Measurements from ENCODE around the gene LSMEM2.
"Not testable (repeated sequence)": the region's sequence is repeated elsewhere in the genome, so short reads cannot be mapped to it uniquely, and the experiment has no call there.

The LSMEM2 gene

DNA sequence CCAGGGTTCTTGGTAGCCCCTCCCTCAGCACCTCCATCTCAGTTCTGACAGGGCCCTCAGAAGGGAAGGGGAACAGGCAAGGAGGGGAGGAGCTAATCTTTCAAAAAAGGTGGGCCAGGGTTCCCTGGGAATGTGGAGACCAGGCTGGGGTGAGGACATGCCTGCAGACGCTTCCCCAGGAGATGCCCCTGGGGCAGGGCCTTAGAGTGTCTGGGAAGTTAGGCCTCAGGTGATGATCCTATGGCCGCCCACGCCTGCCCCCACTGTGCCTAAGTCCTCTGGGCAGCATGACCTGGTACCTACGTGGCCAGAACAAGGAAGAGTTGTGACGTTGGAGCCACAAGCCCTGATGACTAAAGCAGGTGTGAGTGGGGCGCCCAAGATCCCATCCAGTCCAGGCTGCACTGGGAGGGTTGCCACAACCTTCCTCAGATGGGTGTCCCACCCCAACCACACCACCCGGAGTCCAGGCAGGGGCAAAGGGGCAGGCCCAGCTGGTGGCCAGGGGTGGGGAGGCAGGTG, 13.9 kb upstream of the LSMEM2 start:
- DNase-seq, result no peak
- TF ChIP-seq GATA1 (IDR thresholded peaks at IDR 0.05; ENCODE audit: low read depth, low read length) (no peak), POLR2A (IDR thresholded peaks at IDR 0.05; ENCODE audit: low read length) (no peak)

GRCh38 chr3:50265571-50265970, 13.3 kb upstream of the LSMEM2 start:
- TF ChIP-seq GATA1 (IDR thresholded peaks at IDR 0.05; ENCODE audit: low read depth, low read length) (no peak), POLR2A (IDR thresholded peaks at IDR 0.05; ENCODE audit: low read length) (no peak)
- DNase-seq, result no peak

GRCh38 chr3:50266017-50266416, 12.9 kb upstream of the LSMEM2 start:
- TF ChIP-seq GATA1 (IDR thresholded peaks at IDR 0.05; ENCODE audit: low read depth, low read length) (no peak), POLR2A (IDR thresholded peaks at IDR 0.05; ENCODE audit: low read length) (no peak)
- DNase-seq, result no peak

- no peak for TF ChIP-seq POLR2A (IDR thresholded peaks at IDR 0.05; ENCODE audit: low read length)
- TF ChIP-seq GATA1 (IDR thresholded peaks at IDR 0.05; ENCODE audit: low read depth, low read length), result no peak
- no peak for DNase-seq
These were observed 12.1 kb upstream of the LSMEM2 start for GRCh38 chr3:50266836-50267235.

- no peak for DNase-seq
- TF ChIP-seq POLR2A (IDR thresholded peaks at IDR 0.05; ENCODE audit: low read length), result no peak
- no peak for TF ChIP-seq GATA1 (IDR thresholded peaks at IDR 0.05; ENCODE audit: low read depth, low read length)
These were observed 11.5 kb upstream of the LSMEM2 start for GRCh38 chr3:50267280-50267913.

DNA sequence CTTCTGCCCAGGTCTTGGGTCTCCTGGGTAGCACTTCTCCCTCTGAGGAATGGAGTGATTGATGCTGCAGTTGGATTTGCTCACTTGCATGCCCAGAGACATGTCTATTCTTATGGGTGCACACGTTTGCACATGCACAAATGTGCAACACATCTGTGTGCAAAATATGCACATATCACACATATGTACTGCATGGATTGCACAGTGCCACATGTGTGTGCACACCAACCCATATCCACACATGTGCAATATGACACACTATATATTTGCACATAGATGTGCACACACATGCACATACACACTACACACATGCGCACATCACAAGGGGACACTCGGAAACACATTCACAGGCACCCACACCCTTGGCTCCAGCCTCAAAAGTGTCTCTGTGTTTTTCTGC, 10.6 kb upstream of the LSMEM2 start:
- no peak for DNase-seq
- TF ChIP-seq GATA1 (IDR thresholded peaks at IDR 0.05; ENCODE audit: low read depth, low read length), result no peak
- no peak for TF ChIP-seq POLR2A (IDR thresholded peaks at IDR 0.05; ENCODE audit: low read length)

DNA sequence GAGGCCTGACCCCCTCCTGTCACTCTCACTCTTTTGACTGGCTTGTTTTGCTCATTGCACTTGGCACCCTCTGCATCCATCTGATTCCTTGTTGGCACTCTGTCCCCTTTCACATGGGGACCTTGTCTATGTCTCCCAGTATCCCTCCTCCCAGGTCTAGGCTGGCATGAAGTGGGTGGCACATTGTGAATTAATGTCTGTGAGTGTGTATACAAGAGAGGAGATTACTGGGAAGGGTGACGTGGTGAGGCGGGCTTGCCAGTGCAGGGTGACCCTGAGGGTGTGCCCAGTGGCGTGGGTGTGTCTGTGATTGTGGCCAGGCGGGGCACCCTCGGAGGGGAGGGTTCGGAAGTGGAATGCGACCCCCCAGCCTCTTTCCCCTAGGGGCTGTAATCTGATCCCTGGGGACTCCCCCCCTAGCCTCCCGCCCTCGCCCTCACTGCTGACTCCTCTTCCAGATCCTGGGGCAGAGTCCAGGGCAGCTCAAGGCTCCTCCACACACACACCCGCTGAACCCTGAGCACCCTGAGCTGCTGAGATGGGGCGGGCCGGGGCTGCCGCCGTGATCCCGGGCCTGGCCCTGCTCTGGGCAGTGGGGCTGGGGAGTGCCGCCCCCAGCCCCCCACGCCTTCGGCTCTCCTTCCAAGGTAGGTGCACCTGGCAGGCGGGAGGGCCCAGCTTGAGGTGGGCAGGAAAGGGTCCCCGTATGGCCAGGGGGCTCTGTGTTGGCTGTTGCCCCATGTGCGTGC, 10.0 kb upstream of the LSMEM2 start, which contains the start of gene SEMA3B:
SEMA3B (plus strand) TSS at position 445 of the 749 bp plus-strand sequence; CDS start at position 539, 94 bp downstream.
- TF ChIP-seq GATA1 (IDR thresholded peaks at IDR 0.05; ENCODE audit: low read depth, low read length) (no peak), POLR2A (IDR thresholded peaks at IDR 0.05; ENCODE audit: low read length) (no peak)
- DNase-seq, result no peak

- TF ChIP-seq GATA1 (IDR thresholded peaks at IDR 0.05; ENCODE audit: low read depth, low read length) (no peak), POLR2A (IDR thresholded peaks at IDR 0.05; ENCODE audit: low read length) (no peak)
- DNase-seq, result no peak
These were observed 9.4 kb upstream of the LSMEM2 start for GRCh38 chr3:50269460-50269859.

DNA sequence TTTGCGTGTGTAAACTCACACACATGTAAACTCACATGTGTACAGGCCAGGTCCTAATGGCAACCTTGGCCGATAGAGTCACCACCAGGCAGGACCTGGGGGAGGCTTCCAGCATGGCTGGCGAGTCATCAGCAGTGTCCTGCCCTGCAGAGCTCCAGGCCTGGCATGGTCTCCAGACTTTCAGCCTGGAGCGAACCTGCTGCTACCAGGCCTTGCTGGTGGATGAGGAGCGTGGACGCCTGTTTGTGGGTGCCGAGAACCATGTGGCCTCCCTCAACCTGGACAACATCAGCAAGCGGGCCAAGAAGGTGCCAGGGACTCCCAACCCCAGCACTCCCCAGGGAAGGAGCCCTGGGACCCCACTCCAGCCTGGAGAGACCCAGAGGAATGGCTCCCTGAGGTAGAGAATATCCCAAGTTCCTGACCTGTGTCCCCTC, 8.9 kb upstream of the LSMEM2 start:
- TF ChIP-seq GATA1 (IDR thresholded peaks at IDR 0.05; ENCODE audit: low read depth, low read length), result no peak
- TF ChIP-seq POLR2A (IDR thresholded peaks at IDR 0.05; ENCODE audit: low read length), result no peak
- no peak for DNase-seq

DNA sequence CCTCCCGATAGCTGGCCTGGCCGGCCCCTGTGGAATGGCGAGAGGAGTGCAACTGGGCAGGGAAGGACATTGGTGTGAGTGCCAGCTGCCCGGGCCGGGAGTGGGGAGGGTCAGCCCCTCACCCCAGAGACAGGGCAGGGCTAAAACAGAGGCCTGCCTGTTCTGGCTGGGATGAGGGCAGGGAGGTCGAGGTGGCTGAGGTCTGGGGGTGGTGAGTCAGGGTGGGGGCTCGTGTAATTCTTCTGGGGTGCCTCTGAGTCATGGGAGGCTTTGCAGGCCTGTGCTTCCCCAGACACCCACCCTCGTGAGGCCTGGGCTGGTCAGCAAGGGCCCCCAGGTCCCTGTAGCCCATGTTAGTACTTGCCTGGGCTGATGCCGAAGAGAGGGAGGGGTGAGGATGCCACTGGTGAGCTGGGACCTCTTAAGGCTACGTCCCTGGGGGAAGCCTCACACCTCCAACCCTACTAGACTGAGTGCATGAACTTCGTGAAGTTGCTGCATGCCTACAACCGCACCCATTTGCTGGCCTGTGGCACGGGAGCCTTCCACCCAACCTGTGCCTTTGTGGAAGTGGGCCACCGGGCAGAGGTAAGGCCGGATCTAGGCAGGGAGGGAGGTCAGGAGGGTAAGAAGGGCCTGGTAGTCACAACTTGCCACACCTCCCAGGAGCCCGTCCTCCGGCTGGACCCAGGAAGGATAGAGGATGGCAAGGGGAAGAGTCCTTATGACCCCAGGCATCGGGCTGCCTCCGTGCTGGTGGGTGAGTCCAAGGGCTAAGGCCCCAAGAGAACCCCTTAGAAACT, 8.3 kb upstream of the LSMEM2 start:
- TF ChIP-seq POLR2A (IDR thresholded peaks at IDR 0.05; ENCODE audit: low read length), result no peak
- no peak for TF ChIP-seq GATA1 (IDR thresholded peaks at IDR 0.05; ENCODE audit: low read depth, low read length)
- no peak for DNase-seq

- TF ChIP-seq GATA1 (IDR thresholded peaks at IDR 0.05; ENCODE audit: low read depth, low read length) (no peak), POLR2A (IDR thresholded peaks at IDR 0.05; ENCODE audit: low read length) (no peak)
- no peak for DNase-seq
These were observed 7.5 kb upstream of the LSMEM2 start for GRCh38 chr3:50271314-50271936.

- DNase-seq, result not testable (repeated sequence)
These were observed 6.4 kb upstream of the LSMEM2 start for GRCh38 chr3:50272538-50272910.

DNA sequence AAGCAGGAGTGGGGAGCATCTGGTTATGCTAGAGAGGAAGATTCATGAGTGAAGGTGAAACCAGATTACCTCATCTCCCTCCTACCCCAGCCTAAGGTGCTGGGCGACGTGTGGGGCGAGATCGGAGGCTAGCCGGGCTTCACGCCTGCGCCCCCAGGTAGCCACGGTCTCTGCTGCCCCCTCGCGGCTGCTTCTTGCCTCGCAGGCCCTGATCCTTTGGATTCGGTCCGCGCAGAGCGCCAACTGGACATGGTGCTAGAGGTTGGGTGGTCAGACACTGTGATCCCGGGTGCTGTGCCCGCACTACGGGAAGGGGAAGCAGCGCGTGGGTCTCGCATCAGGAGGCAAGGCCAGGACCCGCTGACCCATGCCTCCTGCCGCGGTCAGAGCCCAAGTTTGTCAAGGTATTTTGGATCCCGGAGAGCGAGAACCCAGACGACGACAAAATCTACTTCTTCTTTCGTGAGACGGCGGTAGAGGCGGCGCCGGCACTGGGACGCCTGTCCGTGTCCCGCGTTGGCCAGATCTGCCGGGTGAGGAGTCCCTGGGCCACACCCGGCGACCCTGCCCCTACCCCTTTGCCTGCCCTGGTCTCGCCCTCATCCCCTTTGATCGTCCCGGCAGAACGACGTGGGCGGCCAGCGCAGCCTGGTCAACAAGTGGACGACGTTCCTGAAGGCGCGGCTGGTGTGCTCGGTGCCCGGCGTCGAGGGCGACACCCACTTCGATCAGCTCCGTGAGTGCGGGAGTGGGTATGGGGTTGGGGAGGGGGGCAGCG, 5.8 kb upstream of the LSMEM2 start:
- peak; percentile 77 to 90 for DNase-seq
- TF ChIP-seq GATA1 (IDR thresholded peaks at IDR 0.05; ENCODE audit: low read depth, low read length) (no peak), POLR2A (IDR thresholded peaks at IDR 0.05; ENCODE audit: low read length) (no peak)

All from erythroblast (primary cell).